HepG2 (cell line): ENCODE measurements around the gene IGLON5. TPM values are rescaled to one million over a fixed set of nuclear protein-coding genes. Genes with fewer than 3 reads are reported as not detected.

ENCODE experiments used
- ARID5B ChIP-seq: IDR thresholded peaks from 2 replicates; pipeline ENCODE4 v1.4.0; 2020; ENCODE audit warnings: mild to moderate bottlenecking, missing genetic modification reagents
- FOSL2 ChIP-seq: sonication (generic); formaldehyde crosslinking; IDR thresholded peaks from 2 replicates; pipeline ENCODE4 v1.4.0; 2020; ENCODE audit warnings: missing genetic modification reagents
- HNF1B ChIP-seq: sonication (generic); formaldehyde crosslinking; IDR thresholded peaks from 2 replicates; pipeline ENCODE4 v1.5.1; 2020; ENCODE audit warnings: mild to moderate bottlenecking, moderate library complexity, missing genetic modification reagents
- LCORL ChIP-seq, 2 experiments: fragments of 450-650 bp in 1 of 2; sonication (generic) in 1 of 2; formaldehyde crosslinking in 1 of 2; IDR thresholded peaks; 2 replicates each; pipeline versions ENCODE4 v1.5.0 to v1.6.1; 2017 to 2020; ENCODE audit warnings: antibody characterized with exemption in 1 of 2, missing genetic modification reagents in 1 of 2
- RARA ChIP-seq: IDR thresholded peaks from 2 replicates; pipeline ENCODE4 v1.6.1; 2016; ENCODE audit warnings: missing genetic modification reagents, missing compliant biosample characterization
- RNF2 ChIP-seq: fragments of 450-650 bp; conservative IDR thresholded peaks from 2 replicates; pipeline ENCODE4 v1.6.1; 2016; ENCODE audit warnings: low read depth
- ZKSCAN5 ChIP-seq: sonication (generic); formaldehyde crosslinking; IDR thresholded peaks from 2 replicates; pipeline ENCODE4 v1.5.1; 2020; ENCODE audit warnings: mild to moderate bottlenecking, missing genetic modification reagents
- ZNF569 ChIP-seq: sonication (generic); formaldehyde crosslinking; IDR thresholded peaks from 2 replicates; pipeline ENCODE4 v1.5.0; 2020; ENCODE audit warnings: mild to moderate bottlenecking, missing genetic modification reagents, moderate library complexity, borderline replicate concordance
- polyA plus RNA-seq, 8 experiments: library from polyadenylated mRNA; depleted of rRNA in 3 of 8; stranded (reverse) in 7 of 8; unstranded in 1 of 8; fragments of >200 nt; fragmentation: Illumina TruSeq in 4 of 8; extraction: Trizol in 4 of 8; gene quantifications; 2 replicates each; pipeline versions ENCODE4 v1.2.1 to v1.2.3, GENCODE V29; 2011 to 2016; ENCODE audit warnings: low read depth in 4 of 8, missing spikeins in 1 of 8, mixed read lengths in 1 of 8; ENCODE audit not compliant: insufficient read depth in 1 of 8
- total RNA-seq, 5 experiments: library from RNA; depleted of rRNA; stranded (reverse); fragments of >200 nt; fragmentation: Illumina TruSeq; extraction: Trizol; gene quantifications; 2 replicates each; pipeline ENCODE4 v1.2.3, GENCODE V29; 2016; ENCODE audit warnings: low read depth in 1 of 5
- TF ChIP-seq, protein P1 (sequence below): sonication (generic); formaldehyde crosslinking; IDR thresholded peaks from 2 replicates; pipeline ENCODE4 v1.4.0; 2020; ENCODE audit warnings: missing genetic modification reagents
- TF ChIP-seq, protein P2 (sequence below): sonication (generic); formaldehyde crosslinking; conservative IDR thresholded peaks from 2 replicates; pipeline ENCODE4 v1.4.0; 2020; ENCODE audit warnings: mild to moderate bottlenecking, missing genetic modification reagents, moderate library complexity
- TF ChIP-seq, protein P3 (sequence below): sonication (generic); formaldehyde crosslinking; IDR thresholded peaks from 2 replicates; pipeline ENCODE4 v1.5.1; 2020; ENCODE audit warnings: mild to moderate bottlenecking, missing genetic modification reagents, borderline replicate concordance

The IGLON5 gene
- total and polyA plus RNA-seq, 2 of the 13 experiments (the other 11 are each of a cell fraction or from before 2014, with no cell fraction given), result 0.04 to 5.7 TPM

- TF ChIP-seq, protein P1, sequence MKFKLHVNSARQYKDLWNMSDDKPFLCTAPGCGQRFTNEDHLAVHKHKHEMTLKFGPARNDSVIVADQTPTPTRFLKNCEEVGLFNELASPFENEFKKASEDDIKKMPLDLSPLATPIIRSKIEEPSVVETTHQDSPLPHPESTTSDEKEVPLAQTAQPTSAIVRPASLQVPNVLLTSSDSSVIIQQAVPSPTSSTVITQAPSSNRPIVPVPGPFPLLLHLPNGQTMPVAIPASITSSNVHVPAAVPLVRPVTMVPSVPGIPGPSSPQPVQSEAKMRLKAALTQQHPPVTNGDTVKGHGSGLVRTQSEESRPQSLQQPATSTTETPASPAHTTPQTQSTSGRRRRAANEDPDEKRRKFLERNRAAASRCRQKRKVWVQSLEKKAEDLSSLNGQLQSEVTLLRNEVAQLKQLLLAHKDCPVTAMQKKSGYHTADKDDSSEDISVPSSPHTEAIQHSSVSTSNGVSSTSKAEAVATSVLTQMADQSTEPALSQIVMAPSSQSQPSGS (CRISPR knock-in tag), result 0 out of 2 replicates have a peak, but pooled peaks have one; percentile 34
- TF ChIP-seq ZNF569 (CRISPR knock-in tag) (no peak), ZKSCAN5 (no peak), LCORL (IDR thresholded peaks at IDR 0.05) (no peak), LCORL (CRISPR knock-in tag; IDR thresholded peaks at IDR 0.05) (peak; percentile 54), ARID5B (CRISPR knock-in tag) (peak; percentile 82), HNF1B (0 out of 2 replicates have a peak, but pooled peaks have one; percentile 5), FOSL2 (CRISPR knock-in tag) (peak; percentile 68), RNF2 (no peak), RARA (CRISPR knock-in tag) (peak; percentile 67)
- TF ChIP-seq, protein P2, sequence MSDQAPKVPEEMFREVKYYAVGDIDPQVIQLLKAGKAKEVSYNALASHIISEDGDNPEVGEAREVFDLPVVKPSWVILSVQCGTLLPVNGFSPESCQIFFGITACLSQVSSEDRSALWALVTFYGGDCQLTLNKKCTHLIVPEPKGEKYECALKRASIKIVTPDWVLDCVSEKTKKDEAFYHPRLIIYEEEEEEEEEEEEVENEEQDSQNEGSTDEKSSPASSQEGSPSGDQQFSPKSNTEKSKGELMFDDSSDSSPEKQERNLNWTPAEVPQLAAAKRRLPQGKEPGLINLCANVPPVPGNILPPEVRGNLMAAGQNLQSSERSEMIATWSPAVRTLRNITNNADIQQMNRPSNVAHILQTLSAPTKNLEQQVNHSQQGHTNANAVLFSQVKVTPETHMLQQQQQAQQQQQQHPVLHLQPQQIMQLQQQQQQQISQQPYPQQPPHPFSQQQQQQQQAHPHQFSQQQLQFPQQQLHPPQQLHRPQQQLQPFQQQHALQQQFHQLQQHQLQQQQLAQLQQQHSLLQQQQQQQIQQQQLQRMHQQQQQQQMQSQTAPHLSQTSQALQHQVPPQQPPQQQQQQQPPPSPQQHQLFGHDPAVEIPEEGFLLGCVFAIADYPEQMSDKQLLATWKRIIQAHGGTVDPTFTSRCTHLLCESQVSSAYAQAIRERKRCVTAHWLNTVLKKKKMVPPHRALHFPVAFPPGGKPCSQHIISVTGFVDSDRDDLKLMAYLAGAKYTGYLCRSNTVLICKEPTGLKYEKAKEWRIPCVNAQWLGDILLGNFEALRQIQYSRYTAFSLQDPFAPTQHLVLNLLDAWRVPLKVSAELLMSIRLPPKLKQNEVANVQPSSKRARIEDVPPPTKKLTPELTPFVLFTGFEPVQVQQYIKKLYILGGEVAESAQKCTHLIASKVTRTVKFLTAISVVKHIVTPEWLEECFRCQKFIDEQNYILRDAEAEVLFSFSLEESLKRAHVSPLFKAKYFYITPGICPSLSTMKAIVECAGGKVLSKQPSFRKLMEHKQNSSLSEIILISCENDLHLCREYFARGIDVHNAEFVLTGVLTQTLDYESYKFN (CRISPR knock-in tag), result peak; percentile 87
- TF ChIP-seq, protein P3, sequence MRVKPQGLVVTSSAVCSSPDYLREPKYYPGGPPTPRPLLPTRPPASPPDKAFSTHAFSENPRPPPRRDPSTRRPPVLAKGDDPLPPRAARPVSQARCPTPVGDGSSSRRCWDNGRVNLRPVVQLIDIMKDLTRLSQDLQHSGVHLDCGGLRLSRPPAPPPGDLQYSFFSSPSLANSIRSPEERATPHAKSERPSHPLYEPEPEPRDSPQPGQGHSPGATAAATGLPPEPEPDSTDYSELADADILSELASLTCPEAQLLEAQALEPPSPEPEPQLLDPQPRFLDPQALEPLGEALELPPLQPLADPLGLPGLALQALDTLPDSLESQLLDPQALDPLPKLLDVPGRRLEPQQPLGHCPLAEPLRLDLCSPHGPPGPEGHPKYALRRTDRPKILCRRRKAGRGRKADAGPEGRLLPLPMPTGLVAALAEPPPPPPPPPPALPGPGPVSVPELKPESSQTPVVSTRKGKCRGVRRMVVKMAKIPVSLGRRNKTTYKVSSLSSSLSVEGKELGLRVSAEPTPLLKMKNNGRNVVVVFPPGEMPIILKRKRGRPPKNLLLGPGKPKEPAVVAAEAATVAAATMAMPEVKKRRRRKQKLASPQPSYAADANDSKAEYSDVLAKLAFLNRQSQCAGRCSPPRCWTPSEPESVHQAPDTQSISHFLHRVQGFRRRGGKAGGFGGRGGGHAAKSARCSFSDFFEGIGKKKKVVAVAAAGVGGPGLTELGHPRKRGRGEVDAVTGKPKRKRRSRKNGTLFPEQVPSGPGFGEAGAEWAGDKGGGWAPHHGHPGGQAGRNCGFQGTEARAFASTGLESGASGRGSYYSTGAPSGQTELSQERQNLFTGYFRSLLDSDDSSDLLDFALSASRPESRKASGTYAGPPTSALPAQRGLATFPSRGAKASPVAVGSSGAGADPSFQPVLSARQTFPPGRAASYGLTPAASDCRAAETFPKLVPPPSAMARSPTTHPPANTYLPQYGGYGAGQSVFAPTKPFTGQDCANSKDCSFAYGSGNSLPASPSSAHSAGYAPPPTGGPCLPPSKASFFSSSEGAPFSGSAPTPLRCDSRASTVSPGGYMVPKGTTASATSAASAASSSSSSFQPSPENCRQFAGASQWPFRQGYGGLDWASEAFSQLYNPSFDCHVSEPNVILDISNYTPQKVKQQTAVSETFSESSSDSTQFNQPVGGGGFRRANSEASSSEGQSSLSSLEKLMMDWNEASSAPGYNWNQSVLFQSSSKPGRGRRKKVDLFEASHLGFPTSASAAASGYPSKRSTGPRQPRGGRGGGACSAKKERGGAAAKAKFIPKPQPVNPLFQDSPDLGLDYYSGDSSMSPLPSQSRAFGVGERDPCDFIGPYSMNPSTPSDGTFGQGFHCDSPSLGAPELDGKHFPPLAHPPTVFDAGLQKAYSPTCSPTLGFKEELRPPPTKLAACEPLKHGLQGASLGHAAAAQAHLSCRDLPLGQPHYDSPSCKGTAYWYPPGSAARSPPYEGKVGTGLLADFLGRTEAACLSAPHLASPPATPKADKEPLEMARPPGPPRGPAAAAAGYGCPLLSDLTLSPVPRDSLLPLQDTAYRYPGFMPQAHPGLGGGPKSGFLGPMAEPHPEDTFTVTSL, result peak; percentile 79; the same call in 1 of the 2 replicates
These were observed 43.3 kb downstream of the IGLON5 start (continued) for GRCh38 chr19:51354742-51355148.
